Memory B cell (primary cell): ENCODE data around the gene KRT15.

Experiments used
- ATAC-seq: fragments of 150-1000 bp; cut with Tn5 transposase; 2 replicates; pipeline ENCODE4 v1.10.0; 2021; ENCODE audit warnings: low read depth, mild to moderate bottlenecking, moderate library complexity
- DNase-seq, 2 donors: peaks; one replicate each; pipeline ENCODE4 v3.0.0; 2022; ENCODE audit warnings: low spot score in 2 of 2
- H3K27ac Mint-ChIP-seq: one replicate; pipeline ENCODE4 v1.8.0; 2022; ENCODE audit warnings: mild to moderate bottlenecking, moderate library complexity, mixed read lengths
- H3K27me3 Mint-ChIP-seq: one replicate; pipeline ENCODE4 v1.8.0; 2022; ENCODE audit warnings: mixed read lengths
- H3K36me3 Mint-ChIP-seq: one replicate; pipeline ENCODE4 v1.8.0; 2022; ENCODE audit warnings: mild to moderate bottlenecking, mixed read lengths
- H3K4me1 Mint-ChIP-seq: one replicate; pipeline ENCODE4 v1.8.0; 2022; ENCODE audit warnings: mixed read lengths
- H3K4me3 Mint-ChIP-seq: one replicate; pipeline ENCODE4 v1.8.0; 2022; ENCODE audit warnings: mild to moderate bottlenecking, moderate library complexity, mixed read lengths
- H3K9me3 Mint-ChIP-seq: one replicate; pipeline ENCODE4 v1.8.0; 2022; ENCODE audit warnings: mixed read lengths

KRT15 gene

GRCh38 chr17:41518789-41519449 lies at the start of gene KRT15:
KRT15 (minus strand) TSS chr17:41518890; CDS start chr17:41518827, 63 bp downstream.
- no peak for DNase-seq
- Mint-ChIP-seq H3K27ac (no peak within 1 kb of the TSS), H3K36me3 (no peaks in the 10 kb centered on the region), H3K4me1 (no peaks in the 10 kb centered on the region), H3K9me3 (no peaks in the 10 kb centered on the region), H3K27me3 (peaks cover 19% of the 10 kb centered on the region), H3K4me3 (no peak within 1 kb of the TSS)
- no peak for ATAC-seq

GRCh38 chr17:41567317-41567716 lies 48.6 kb upstream of the KRT15 start:
- no peak for DNase-seq
- ATAC-seq: no peak
- Mint-ChIP-seq H3K36me3 (no peaks in the 10 kb centered on the region), H3K4me3 (no peak overlapping the region), H3K27me3 (peaks cover 9% of the 10 kb centered on the region), H3K9me3 (peaks cover 6% of the 10 kb centered on the region), H3K27ac (peak overlapping the region; percentile 79), H3K4me1 (peaks cover 6% of the 10 kb centered on the region)

- no peaks in the 10 kb centered on the region for H3K36me3 Mint-ChIP-seq
- peaks cover 6% of the 10 kb centered on the region for H3K9me3 Mint-ChIP-seq
Measured at GRCh38 chr17:41565338-41565737, 46.6 kb upstream of the KRT15 start.

GRCh38 chr17:41563607-41564170 lies 45.0 kb upstream of the KRT15 start:
- peaks cover 6% of the 10 kb centered on the region for H3K9me3 Mint-ChIP-seq
- no peak overlapping the region for H3K4me3 Mint-ChIP-seq
- peaks cover 8% of the 10 kb centered on the region for H3K27me3 Mint-ChIP-seq
- peaks cover 6% of the 10 kb centered on the region for H3K4me1 Mint-ChIP-seq
- ATAC-seq (no peak), DNase-seq (no peak)
- no peak overlapping the region for H3K27ac Mint-ChIP-seq
- H3K36me3 Mint-ChIP-seq: no peaks in the 10 kb centered on the region

More at GRCh38 chr17:41565338-41565737, 46.6 kb upstream of the KRT15 start:
- peaks cover 8% of the 10 kb centered on the region for H3K27me3 Mint-ChIP-seq
- peaks cover 6% of the 10 kb centered on the region for H3K4me1 Mint-ChIP-seq
- no peak for ATAC-seq
- H3K27ac Mint-ChIP-seq: no peak overlapping the region
- no peak overlapping the region for H3K4me3 Mint-ChIP-seq
- no peak for DNase-seq

- H3K27ac Mint-ChIP-seq: no peak overlapping the region
- no peak overlapping the region for H3K4me3 Mint-ChIP-seq
- DNase-seq: no peak
- H3K4me1 Mint-ChIP-seq: no peaks in the 10 kb centered on the region
- peaks cover 15% of the 10 kb centered on the region for H3K27me3 Mint-ChIP-seq
- no peaks in the 10 kb centered on the region for H3K36me3 Mint-ChIP-seq
- H3K9me3 Mint-ChIP-seq: no peaks in the 10 kb centered on the region
- no peak for ATAC-seq
Measured at GRCh38 chr17:41561554-41561953, 42.9 kb upstream of the KRT15 start.

- no peak overlapping the region for H3K27ac Mint-ChIP-seq
- H3K36me3 Mint-ChIP-seq: no peaks in the 10 kb centered on the region
- ATAC-seq (no peak), DNase-seq (no peak)
- no peaks in the 10 kb centered on the region for H3K4me1 Mint-ChIP-seq
- peaks cover 15% of the 10 kb centered on the region for H3K27me3 Mint-ChIP-seq
- H3K4me3 Mint-ChIP-seq: no peak overlapping the region
- no peaks in the 10 kb centered on the region for H3K9me3 Mint-ChIP-seq
Measured at GRCh38 chr17:41559548-41559947, 40.9 kb upstream of the KRT15 start.

- DNase-seq (no peak), ATAC-seq (no peak)
- no peaks in the 10 kb centered on the region for H3K4me1 Mint-ChIP-seq
- H3K27ac Mint-ChIP-seq: no peak overlapping the region
- H3K9me3 Mint-ChIP-seq: no peaks in the 10 kb centered on the region
- H3K4me3 Mint-ChIP-seq: no peak overlapping the region
- H3K36me3 Mint-ChIP-seq: no peaks in the 10 kb centered on the region
- H3K27me3 Mint-ChIP-seq: peaks cover 26% of the 10 kb centered on the region
Measured at GRCh38 chr17:41556931-41557330, 38.2 kb upstream of the KRT15 start.

- H3K27ac Mint-ChIP-seq: no peak overlapping the region
- H3K4me1 Mint-ChIP-seq: no peaks in the 10 kb centered on the region
- DNase-seq: no peak
- no peaks in the 10 kb centered on the region for H3K36me3 Mint-ChIP-seq
- no peaks in the 10 kb centered on the region for H3K9me3 Mint-ChIP-seq
- ATAC-seq: no peak
- no peak overlapping the region for H3K4me3 Mint-ChIP-seq
- H3K27me3 Mint-ChIP-seq: peaks cover 27% of the 10 kb centered on the region
Measured at GRCh38 chr17:41556306-41556705, 37.6 kb upstream of the KRT15 start.

- H3K4me3 Mint-ChIP-seq: no peak overlapping the region
- no peaks in the 10 kb centered on the region for H3K36me3 Mint-ChIP-seq
- H3K27ac Mint-ChIP-seq: no peak overlapping the region
- DNase-seq (no peak), ATAC-seq (no peak)
- no peaks in the 10 kb centered on the region for H3K4me1 Mint-ChIP-seq
- no peaks in the 10 kb centered on the region for H3K9me3 Mint-ChIP-seq
- peaks cover 27% of the 10 kb centered on the region for H3K27me3 Mint-ChIP-seq
Measured at GRCh38 chr17:41555105-41555887, 36.6 kb upstream of the KRT15 start.

GRCh38 chr17:41553987-41554680 lies 35.4 kb upstream of the KRT15 start:
- no peak overlapping the region for H3K27ac Mint-ChIP-seq

GRCh38 chr17:41553176-41553575 lies 34.5 kb upstream of the KRT15 start:
- no peaks in the 10 kb centered on the region for H3K36me3 Mint-ChIP-seq
- DNase-seq (no peak), ATAC-seq (no peak)
- H3K27me3 Mint-ChIP-seq: peaks cover 23% of the 10 kb centered on the region
- H3K4me3 Mint-ChIP-seq: no peak overlapping the region
- H3K9me3 Mint-ChIP-seq: no peaks in the 10 kb centered on the region
- H3K4me1 Mint-ChIP-seq: peaks cover 2% of the 10 kb centered on the region
- H3K27ac Mint-ChIP-seq: no peak overlapping the region

More at GRCh38 chr17:41553987-41554680, 35.4 kb upstream of the KRT15 start:
- no peaks in the 10 kb centered on the region for H3K36me3 Mint-ChIP-seq
- no peaks in the 10 kb centered on the region for H3K4me1 Mint-ChIP-seq
- no peak overlapping the region for H3K4me3 Mint-ChIP-seq
- peaks cover 23% of the 10 kb centered on the region for H3K27me3 Mint-ChIP-seq
- ATAC-seq (no peak), DNase-seq (no peak)
- H3K9me3 Mint-ChIP-seq: no peaks in the 10 kb centered on the region

GRCh38 chr17:41552455-41552854 lies 33.8 kb upstream of the KRT15 start:
- Mint-ChIP-seq H3K27me3 (peaks cover 25% of the 10 kb centered on the region), H3K4me3 (no peak overlapping the region), H3K27ac (no peak overlapping the region), H3K9me3 (peaks cover under 1% of the 10 kb centered on the region), H3K36me3 (peaks cover 2% of the 10 kb centered on the region), H3K4me1 (peaks cover 5% of the 10 kb centered on the region)
- no peak for ATAC-seq
- DNase-seq: no peak

- H3K27me3 Mint-ChIP-seq: peaks cover 29% of the 10 kb centered on the region
- no peak for DNase-seq
- H3K4me3 Mint-ChIP-seq: no peak overlapping the region
- H3K4me1 Mint-ChIP-seq: peaks cover 5% of the 10 kb centered on the region
- no peak for ATAC-seq
- no peak overlapping the region for H3K27ac Mint-ChIP-seq
- H3K9me3 Mint-ChIP-seq: peaks cover 7% of the 10 kb centered on the region
- H3K36me3 Mint-ChIP-seq: peaks cover 5% of the 10 kb centered on the region
Measured at GRCh38 chr17:41551365-41551764, 32.7 kb upstream of the KRT15 start.

- no peak overlapping the region for H3K4me3 Mint-ChIP-seq
Measured at GRCh38 chr17:41549596-41550039, 30.9 kb upstream of the KRT15 start.

More at GRCh38 chr17:41549596-41550039, 30.9 kb upstream of the KRT15 start:
- peaks cover 5% of the 10 kb centered on the region for H3K36me3 Mint-ChIP-seq
- H3K27me3 Mint-ChIP-seq: peaks cover 30% of the 10 kb centered on the region
- H3K4me1 Mint-ChIP-seq: peaks cover 5% of the 10 kb centered on the region
- peaks cover 7% of the 10 kb centered on the region for H3K9me3 Mint-ChIP-seq
- ATAC-seq (no peak), DNase-seq (no peak)
- H3K27ac Mint-ChIP-seq: no peak overlapping the region
